ENCODE data around the gene WNT5A. TPM values are rescaled to one million over a fixed set of nuclear protein-coding genes. Genes with fewer than 3 reads are reported as not detected.

The WNT5A gene
- polyA plus RNA-seq, 2 of the 4 experiments (the other 2 are of a cell fraction): 0.10 to 1.1 TPM

GRCh38 chr3:55521064-55521737 is 34.1 kb upstream of the WNT5A start:
- FAIRE-seq: no peak
- 76% methylated on average over 9 of the region's 9 CpGs for WGBS (ENCODE audit: missing lambda C conversion rate)
- Histone ChIP-seq H3K4me2 (no peak overlapping the region), H3K4me1 (0 out of 3 replicates have a peak, but pooled peaks cover 3% of the 10 kb centered on the region), H3K9me3 (no peaks in the 10 kb centered on the region), H3K4me3 (no peak overlapping the region), H3K27ac (no peak overlapping the region)
- ATAC-seq: no peak
- TF ChIP-seq PBX3 (IDR thresholded peaks at IDR 0.05): no peak
- no peak for TF ChIP-seq ZC3H11A (IDR thresholded peaks at IDR 0.05)
- TF ChIP-seq MYC (IDR thresholded peaks at IDR 0.05; ENCODE audit: borderline replicate concordance, low read length): no peak
- TF ChIP-seq JUN (IDR thresholded peaks at IDR 0.05): no peak
- no peak for TF ChIP-seq RAD21 (conservative IDR thresholded peaks at IDR 0.05 in 1 of 2, IDR thresholded peaks at IDR 0.05 in 1 of 2)
- TF ChIP-seq KDM5A (IDR thresholded peaks at IDR 0.05): no peak
- no peak for TF ChIP-seq HOXB13 (CRISPR knock-in tag; IDR thresholded peaks at IDR 0.05; ENCODE audit: low read depth)
- no peak for TF ChIP-seq TP53 (CRISPR knock-in tag; IDR thresholded peaks at IDR 0.05)
- no peak for TF ChIP-seq RFX5 (IDR thresholded peaks at IDR 0.05)
- TF ChIP-seq EHF (CRISPR knock-in tag; IDR thresholded peaks at IDR 0.05): no peak
- TF ChIP-seq MAZ (IDR thresholded peaks at IDR 0.05; ENCODE audit: borderline replicate concordance, low read depth, low read length): no peak
- TF ChIP-seq BCL3 (IDR thresholded peaks at IDR 0.05): no peak
- TF ChIP-seq HOXB5 (CRISPR knock-in tag; IDR thresholded peaks at IDR 0.05): no peak
- no peak for TF ChIP-seq HDAC2 (IDR thresholded peaks at IDR 0.05)
- POLR2A ChIA-PET: no interaction called here
- no peak for DNase-seq (ENCODE audit: low read depth in 1 of 2, low spot score in 1 of 2)
- CTCF ChIA-PET: no interaction called here

- H3K9me3 ChIP-seq: no peaks in the 10 kb centered on the region
- CTCF ChIA-PET: no interaction called here
- WGBS (ENCODE audit: missing lambda C conversion rate): 41% methylated on average over 3 of the region's 3 CpGs
- 0 out of 3 replicates have a peak, but pooled peaks cover 3% of the 10 kb centered on the region for H3K4me1 ChIP-seq
- POLR2A ChIA-PET: no interaction called here
- H3K4me2 ChIP-seq: no peak overlapping the region
- peak in 1 of 2 experiments; percentile 30 for DNase-seq (ENCODE audit: low read depth in 1 of 2, low spot score in 1 of 2)
- FAIRE-seq: no peak
- no peak overlapping the region for H3K27ac ChIP-seq
- ATAC-seq: no peak; a peak in 1 of 6 replicates
- H3K4me3 ChIP-seq: no peak overlapping the region
- TF ChIP-seq EHMT2 (IDR thresholded peaks at IDR 0.05; ENCODE audit: low read depth): no peak
- peak; percentile 40 for TF ChIP-seq MAFK (IDR thresholded peaks at IDR 0.05; ENCODE audit: partially characterized antibody)
Measured at GRCh38 chr3:55519019-55519418, 31.9 kb upstream of the WNT5A start.

- 0 out of 3 replicates have a peak, but pooled peaks cover 3% of the 10 kb centered on the region for H3K4me1 ChIP-seq
- POLR2A ChIA-PET: no interaction called here
- DNase-seq (ENCODE audit: low read depth in 1 of 2, low spot score in 1 of 2) (no peak), FAIRE-seq (no peak), ATAC-seq (no peak)
- H3K9me3 ChIP-seq: no peaks in the 10 kb centered on the region
- WGBS (ENCODE audit: missing lambda C conversion rate): 53% methylated on average over 6 of the region's 6 CpGs
- no peak overlapping the region for H3K4me3 ChIP-seq
- TF ChIP-seq ESRRA (IDR thresholded peaks at IDR 0.05; ENCODE audit: borderline replicate concordance, low read length) (no peak), CHD2 (IDR thresholded peaks at IDR 0.05; ENCODE audit: low read length, partially characterized antibody) (no peak), NR3C1 (IDR thresholded peaks at IDR 0.05) (no peak), KDM5A (IDR thresholded peaks at IDR 0.05) (no peak), SREBF2 (IDR thresholded peaks at IDR 0.05) (no peak), RAD21 (conservative IDR thresholded peaks at IDR 0.05 in 1 of 2, IDR thresholded peaks at IDR 0.05 in 1 of 2) (no peak), RARB (CRISPR knock-in tag; IDR thresholded peaks at IDR 0.05) (no peak), HOXB13 (CRISPR knock-in tag; IDR thresholded peaks at IDR 0.05; ENCODE audit: low read depth) (no peak), JUN (IDR thresholded peaks at IDR 0.05) (no peak), NFE2L2 (conservative IDR thresholded peaks at IDR 0.05; ENCODE audit: low read length) (no peak), EP300 (IDR thresholded peaks at IDR 0.05) (no peak), ZFP36 (IDR thresholded peaks at IDR 0.05; ENCODE audit: borderline replicate concordance, partially characterized antibody) (no peak), EHMT2 (IDR thresholded peaks at IDR 0.05; ENCODE audit: low read depth) (no peak)
- H3K27ac ChIP-seq: no peak overlapping the region
- H3K4me2 ChIP-seq: no peak overlapping the region
- CTCF ChIA-PET: no interaction called here
Measured at GRCh38 chr3:55518451-55518850, 31.3 kb upstream of the WNT5A start.
